HTR-8/SVneo (cell line): ENCODE data around the gene TIAM2.
"Not testable (repeated sequence)": the region's sequence is repeated elsewhere in the genome, so short reads cannot be mapped to it uniquely, and the experiment has no call there.

ENCODE experiments used
- DNase-seq: peaks from one replicate; pipeline ENCODE4 v3.0.0; 2011; ENCODE audit warnings: low spot score, mixed read lengths; ENCODE audit not compliant: insufficient read length
- FAIRE-seq: peaks from 2 replicates; lab custom pipeline; 2011; peaks lifted over from hg19 to GRCh38; lab: Jason Lieb, UNC

TIAM2 gene

GRCh38 chr6:154986787-154987235 lies 8.3 kb upstream of the TIAM2 start:
- FAIRE-seq (no peak), DNase-seq (no peak)

GRCh38 chr6:154989448-154989847 lies 5.7 kb upstream of the TIAM2 start:
- DNase-seq (no peak), FAIRE-seq (no peak)

GRCh38 chr6:154991207-154991606 lies 3.9 kb upstream of the TIAM2 start:
- no peak for FAIRE-seq

GRCh38 chr6:154993026-154993425 lies 2.1 kb upstream of the TIAM2 start:
- no peak for FAIRE-seq
- DNase-seq, result no peak

More at GRCh38 chr6:154991207-154991606, 3.9 kb upstream of the TIAM2 start:
- DNase-seq, result no peak

- FAIRE-seq, result no peak
- no peak for DNase-seq
These were observed 1.4 kb upstream of the TIAM2 start for GRCh38 chr6:154993710-154994109.

DNA sequence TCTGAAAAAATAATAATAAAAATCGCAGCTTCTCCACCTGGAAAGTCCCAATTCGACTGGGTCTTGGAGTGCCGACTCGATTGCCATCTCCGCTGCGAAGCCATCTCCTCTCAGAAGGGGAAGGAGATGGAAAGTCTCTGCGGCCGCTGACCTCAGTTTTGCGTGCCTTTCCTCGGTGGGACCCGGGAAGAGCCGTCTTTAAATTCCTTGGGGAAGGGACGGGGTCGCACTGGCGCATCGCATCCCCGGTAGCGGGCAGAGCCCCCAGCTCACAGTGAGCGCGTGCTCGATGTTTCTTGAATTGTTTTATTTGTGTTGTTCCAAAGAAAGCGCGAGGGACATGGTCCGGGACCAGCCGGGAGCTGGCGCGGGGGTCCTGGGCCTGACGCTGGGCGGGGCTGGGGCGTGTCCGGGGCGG lies 270 bp upstream of the TIAM2 start:
- FAIRE-seq (no peak), DNase-seq (no peak)

- no peak for FAIRE-seq
- no peak for DNase-seq
These were observed 988 bp downstream of the TIAM2 start for GRCh38 chr6:154996016-154996590.

GRCh38 chr6:154996841-154997311 lies 1.8 kb downstream of the TIAM2 start:
- DNase-seq, result no peak
- peak; percentile 9 for FAIRE-seq

- no peak for DNase-seq
- FAIRE-seq, result no peak
These were observed 3.7 kb downstream of the TIAM2 start for GRCh38 chr6:154998855-154999254.

DNA sequence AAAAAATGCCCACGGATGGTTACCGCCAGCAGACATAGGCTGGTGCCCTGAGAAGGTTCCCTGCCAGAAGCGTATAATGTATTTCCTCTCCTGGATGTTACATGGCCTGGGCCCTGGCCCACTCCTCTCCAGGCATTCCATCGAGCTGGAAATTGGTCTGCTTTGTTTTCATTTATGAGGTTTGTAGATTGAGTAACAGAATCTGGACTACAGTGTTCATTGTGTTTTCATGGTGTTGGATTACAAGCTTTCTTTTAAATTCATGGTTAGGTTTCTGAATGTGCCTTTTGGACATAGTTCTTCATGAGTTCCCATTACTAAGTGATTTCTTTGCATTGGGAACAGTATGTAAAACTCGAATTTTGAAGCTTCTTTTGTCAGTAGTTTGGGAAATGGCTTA lies 6.4 kb downstream of the TIAM2 start:
- DNase-seq, result no peak

DNA sequence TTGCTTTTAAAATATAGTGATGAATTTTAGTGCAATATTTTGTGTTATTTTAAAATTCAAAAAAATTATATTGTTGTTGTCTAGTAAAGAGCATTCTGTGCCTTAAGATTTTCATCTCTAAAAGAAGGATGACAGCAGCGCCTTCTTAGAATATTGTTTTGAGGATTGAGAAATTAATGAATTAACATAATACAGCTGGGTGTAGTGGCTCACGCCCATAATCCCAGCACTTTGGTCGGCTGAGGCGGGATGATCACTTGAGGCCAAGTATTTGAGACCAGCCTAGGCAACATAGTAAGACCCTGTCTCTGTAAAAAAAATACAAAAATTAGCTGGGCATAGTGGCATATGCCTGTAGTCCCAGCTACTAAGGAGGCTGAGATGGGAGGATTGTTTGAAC lies 6.8 kb downstream of the TIAM2 start:
- no peak for DNase-seq
- FAIRE-seq, result no peak

More for the DNA sequence above, 6.4 kb downstream of the TIAM2 start:
- no peak for FAIRE-seq

DNA sequence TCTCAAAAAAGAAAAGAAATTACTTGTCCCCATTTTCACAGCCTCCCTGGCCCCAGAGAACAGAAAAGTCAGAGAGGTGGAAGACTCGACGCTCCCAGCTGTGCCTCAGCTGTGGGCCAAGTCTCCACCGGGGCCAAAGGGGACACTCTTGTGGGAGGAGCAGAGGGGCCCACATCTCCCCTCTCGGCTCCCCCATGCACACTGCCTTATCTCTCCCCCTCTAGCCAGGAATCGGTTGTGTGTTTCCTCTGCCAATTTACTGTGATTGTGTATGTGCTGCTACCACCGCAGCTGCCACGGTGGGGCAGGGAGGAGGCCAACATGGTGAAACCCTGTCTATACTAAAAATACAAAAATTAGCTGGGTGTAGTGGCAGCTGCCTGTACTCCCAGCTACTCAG lies 8.4 kb downstream of the TIAM2 start:
- no peak for FAIRE-seq
- DNase-seq, result no peak

DNA sequence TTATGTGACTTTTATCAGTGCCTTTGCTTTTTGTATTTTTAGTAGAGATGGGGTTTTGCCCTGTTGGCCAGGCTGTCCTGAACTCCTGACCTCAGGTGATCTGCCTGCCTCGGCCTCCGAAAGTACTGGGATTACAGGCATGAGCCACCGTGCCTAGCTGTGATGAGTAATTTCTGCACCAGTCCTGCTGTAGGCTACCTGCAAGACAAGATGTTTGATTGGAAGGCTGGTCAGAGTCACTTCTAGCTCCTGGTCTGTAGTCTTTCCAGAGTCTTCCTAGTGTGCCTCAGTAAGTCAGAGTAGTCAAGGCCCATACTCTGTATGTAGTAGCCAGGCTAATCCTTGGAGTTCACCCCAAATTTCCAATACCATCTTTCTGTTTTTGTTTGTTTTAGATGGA lies 8.9 kb downstream of the TIAM2 start:
- FAIRE-seq, result no peak
- no peak for DNase-seq

DNA sequence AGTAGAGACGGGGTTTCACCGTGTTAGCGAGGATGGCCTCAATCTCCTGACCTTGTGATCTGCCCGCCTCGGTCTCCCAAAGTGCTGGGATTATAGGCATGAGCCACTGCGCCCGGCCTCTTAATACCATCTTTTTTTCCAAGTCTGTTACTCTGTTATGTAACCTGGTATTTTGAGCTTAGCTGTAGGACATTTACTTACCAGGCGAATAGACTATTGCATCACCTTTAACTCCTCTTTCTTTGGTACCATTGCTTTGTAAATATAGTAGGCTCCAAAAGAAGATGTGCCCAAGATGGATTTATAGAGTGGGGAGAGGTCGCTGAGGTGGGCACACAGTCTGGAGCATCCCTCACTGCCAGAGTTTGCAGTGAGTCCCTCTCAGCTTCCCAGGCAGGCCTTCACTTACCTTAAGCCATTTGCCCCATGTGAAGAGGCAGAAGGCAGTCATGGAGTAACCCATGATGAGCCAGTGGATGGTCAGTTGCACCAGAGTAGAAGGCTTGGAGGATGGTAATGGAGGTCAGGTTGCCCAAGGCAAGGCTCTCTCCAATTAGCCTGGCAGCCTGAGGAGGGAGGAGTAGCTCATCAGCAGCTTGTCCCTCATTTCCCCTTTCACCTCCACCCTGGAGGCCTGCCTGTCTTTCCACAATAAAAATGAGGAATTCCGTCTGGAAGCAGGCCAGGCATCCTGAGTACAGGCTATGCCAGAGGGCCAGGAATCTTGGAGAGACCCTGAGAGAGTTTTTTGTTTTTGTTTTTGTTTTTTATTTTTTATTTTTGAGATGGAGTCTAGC lies 9.7 kb downstream of the TIAM2 start:
- FAIRE-seq (no peak), DNase-seq (no peak)

GRCh38 chr6:155008625-155009024 lies 13.5 kb downstream of the TIAM2 start:
- DNase-seq, result no peak
- no peak for FAIRE-seq

DNA sequence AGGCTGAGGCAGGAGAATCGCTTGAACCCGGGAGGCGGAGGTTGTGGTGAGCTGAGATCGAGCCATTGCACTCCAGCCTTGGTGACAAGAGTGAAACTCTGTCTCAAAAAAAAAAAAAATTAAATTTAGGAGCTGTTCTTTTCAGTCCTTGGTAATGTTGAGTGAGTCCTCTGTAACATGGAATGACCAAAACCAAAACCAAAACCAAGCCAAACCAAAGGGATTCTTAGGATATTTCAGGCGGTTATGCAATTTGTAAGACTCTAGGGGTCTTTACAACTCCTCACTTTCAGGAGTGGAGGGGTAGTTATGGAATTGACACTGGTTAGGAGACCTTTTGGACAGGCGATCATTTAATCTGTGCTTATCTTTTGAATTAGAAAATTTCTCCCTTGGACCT lies 15.8 kb downstream of the TIAM2 start:
- FAIRE-seq (no peak), DNase-seq (no peak)

DNA sequence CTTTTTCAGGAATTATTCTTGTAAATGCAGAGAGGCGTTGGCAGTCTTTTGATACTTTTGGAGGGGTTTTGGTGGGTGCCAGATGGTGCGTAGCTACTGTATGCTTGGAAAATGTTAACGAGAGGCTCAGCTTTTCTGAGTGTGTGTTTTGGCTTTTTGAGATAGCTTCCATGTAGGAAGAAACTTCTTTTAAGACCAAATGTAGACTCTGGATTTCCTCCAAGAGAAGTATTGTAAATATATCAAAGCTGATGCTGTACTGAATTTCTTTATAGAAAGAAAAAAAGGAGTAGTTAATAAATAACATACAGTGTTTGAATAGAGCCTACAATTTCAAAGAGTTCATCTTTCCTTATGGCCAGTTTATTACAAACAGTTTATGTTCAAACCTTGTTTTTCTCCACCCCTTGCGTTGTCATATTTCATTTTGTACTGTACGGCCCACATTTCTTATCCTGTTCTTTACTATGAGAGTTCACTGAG lies 16.7 kb downstream of the TIAM2 start:
- DNase-seq, result no peak
- FAIRE-seq, result no peak

DNA sequence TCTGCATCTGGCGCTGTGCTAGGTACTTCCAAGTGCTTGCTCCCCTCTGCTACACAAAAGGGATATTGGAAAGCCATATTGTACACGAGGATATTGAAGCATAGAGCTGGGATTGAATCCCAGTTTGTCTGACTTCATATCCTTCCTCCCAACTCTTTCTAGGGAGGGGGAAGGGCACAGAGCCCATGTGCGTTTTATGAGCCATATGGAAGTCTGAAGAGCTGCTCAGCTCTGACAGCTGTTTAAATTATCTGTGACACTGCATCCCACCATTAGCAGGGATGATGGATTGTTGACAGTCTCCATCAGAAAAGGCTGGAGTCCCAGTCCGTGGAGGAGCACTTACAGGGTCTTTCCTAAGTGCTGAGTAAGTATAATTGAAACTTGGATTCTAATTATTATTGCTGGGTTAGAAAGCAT lies 18.4 kb downstream of the TIAM2 start:
- DNase-seq (no peak), FAIRE-seq (no peak)

DNA sequence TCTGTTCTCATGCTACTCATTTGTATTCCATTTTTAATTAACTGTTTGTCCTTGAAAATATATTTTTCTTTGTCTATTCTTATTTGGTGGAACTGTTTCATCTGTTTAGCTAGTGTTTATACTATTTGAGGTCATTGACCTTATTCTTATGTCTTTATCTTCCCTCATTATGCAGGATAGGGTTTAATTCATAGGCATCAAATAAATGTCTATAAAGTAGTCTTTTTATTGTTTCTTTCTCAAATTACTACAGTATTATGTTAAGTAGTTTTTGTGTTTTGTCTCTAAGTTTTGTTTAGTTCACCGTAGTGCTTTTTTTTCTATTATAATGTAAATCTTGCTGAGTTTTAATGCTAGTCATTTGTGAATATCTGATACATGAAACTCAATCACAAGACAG lies 19.0 kb downstream of the TIAM2 start:
- no peak for DNase-seq
- no peak for FAIRE-seq

- peak; percentile 73 for FAIRE-seq
- DNase-seq, result peak; percentile 41
These were observed 19.7 kb downstream of the TIAM2 start for GRCh38 chr6:155014670-155015300.

DNA sequence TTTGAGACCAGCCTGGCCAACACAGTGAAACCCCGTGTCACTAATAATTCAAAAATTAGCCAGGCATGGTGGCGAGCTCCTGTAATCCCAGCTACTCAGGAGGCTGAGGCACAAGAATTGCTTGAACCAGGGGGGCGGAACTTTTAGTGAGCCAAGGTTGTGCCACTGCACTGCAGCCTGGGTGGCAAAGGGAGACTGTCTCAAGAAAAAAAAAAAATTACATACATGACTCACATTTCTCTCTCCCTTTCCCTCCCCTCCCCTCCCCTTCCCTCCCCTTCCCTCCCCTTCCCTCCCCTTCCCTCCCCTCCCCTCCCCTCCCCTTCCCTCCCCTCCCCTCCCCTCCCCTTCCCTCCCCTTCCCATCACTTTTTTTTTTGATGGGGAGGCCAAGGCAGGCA lies 23.3 kb downstream of the TIAM2 start:
- not testable (repeated sequence) for FAIRE-seq, DNase-seq
